K562 (cell line): ENCODE measurements around the gene FAF2. TPM values are rescaled to one million over a fixed set of nuclear protein-coding genes. Genes with fewer than 3 reads are reported as not detected.

Experiments
- BHLHE40 ChIP-seq: IDR thresholded peaks from 2 replicates; pipeline ENCODE4 v1.6.1; 2011; ENCODE audit warnings: low read length, improper control_type of control experiment
- EWSR1 ChIP-seq: fragments of 450-650 bp; IDR thresholded peaks from 2 replicates; pipeline ENCODE4 v1.6.1; 2018; ENCODE audit warnings: borderline replicate concordance, mild to moderate bottlenecking, low read depth, moderate library complexity; ENCODE audit not compliant: partially characterized antibody
- MTA1 ChIP-seq: fragments of 450-650 bp; IDR thresholded peaks from 2 replicates; pipeline ENCODE4 v1.6.1; 2017; ENCODE audit warnings: borderline replicate concordance
- MTA2 ChIP-seq: fragments of 450-650 bp; IDR thresholded peaks from 2 replicates; pipeline ENCODE4 v1.6.1; 2016; ENCODE audit warnings: low read depth
- NCOA1 ChIP-seq: fragments of 450-650 bp; IDR thresholded peaks from 2 replicates; pipeline ENCODE4 v1.6.1; 2016; ENCODE audit warnings: low read depth
- NFATC3 ChIP-seq: fragments of 450-650 bp; IDR thresholded peaks from 2 replicates; pipeline ENCODE4 v1.6.1; 2017; ENCODE audit warnings: mild to moderate bottlenecking
- SNRNP70 ChIP-seq: fragments of 200-400 bp; formaldehyde crosslinking; optimal IDR thresholded peaks from 2 replicates; pipeline ENCODE3; 2017; ENCODE audit warnings: low read depth, low read length
- polyA plus RNA-seq, 8 experiments: library from polyadenylated mRNA; depleted of rRNA in 4 of 8; stranded (reverse) in 5 of 8; unstranded in 3 of 8; fragments of >200 nt; fragmentation: Nextera tagmentation in 2 of 8; fragmentation: Illumina TruSeq in 1 of 8; extraction: Ambion mirVana in 2 of 8; extraction: Trizol in 1 of 8; gene quantifications; 2 replicates each; pipeline versions ENCODE4 v1.2.1 to v1.2.3, GENCODE V29; 2011 to 2014; ENCODE audit warnings: inconsistent platforms in 1 of 8, missing spikeins in 1 of 8
- total RNA-seq, 7 experiments: library from RNA; depleted of rRNA in 6 of 7; stranded (reverse); fragments of >200 nt in 6 of 7; fragmentation: Illumina TruSeq in 2 of 7; extraction: Trizol in 2 of 7; gene quantifications; 2 replicates each; pipeline versions ENCODE4 v1.2.1 to v1.2.3, GENCODE V29; 2011 to 2021; ENCODE audit warnings: low replicate concordance in 1 of 7
- TF ChIP-seq, protein P1 (sequence below): fragments of 450-650 bp; IDR thresholded peaks from 2 replicates; pipeline ENCODE4 v1.6.1; 2016; ENCODE audit warnings: mild to moderate bottlenecking
- TF ChIP-seq, protein P2 (sequence below): fragments of 200-800 bp; sonication (Bioruptor generic); IDR thresholded peaks from 2 replicates; pipeline ENCODE4 v1.6.1; 2016; ENCODE audit warnings: missing genetic modification characterization, missing compliant biosample characterization
- TF ChIP-seq, protein P3 (sequence below): fragments of 250-450 bp; sonication (Bioruptor Pico); IDR thresholded peaks from 2 replicates; pipeline ENCODE4 v1.4.0; 2020; ENCODE audit warnings: mild to moderate bottlenecking, moderate library complexity
- TF ChIP-seq, protein P4 (sequence below), 2 experiments: fragments of 450-650 bp in 1 of 2; IDR thresholded peaks; 2 replicates each; pipeline ENCODE4 v1.6.1; 2011 to 2017; ENCODE audit warnings: low read depth in 2 of 2, antibody characterized with exemption in 1 of 2, borderline replicate concordance in 1 of 2, low read length in 1 of 2, mild to moderate bottlenecking in 1 of 2, mixed read lengths in 1 of 2; ENCODE audit not compliant: control insufficient read depth in 1 of 2

FAF2 gene
- total and polyA plus RNA-seq, 9 of the 15 experiments (the other 6 are each of a cell fraction or from before 2014, with no cell fraction given) = 25.0 to 44.6 (median 36.1) TPM

DNA sequence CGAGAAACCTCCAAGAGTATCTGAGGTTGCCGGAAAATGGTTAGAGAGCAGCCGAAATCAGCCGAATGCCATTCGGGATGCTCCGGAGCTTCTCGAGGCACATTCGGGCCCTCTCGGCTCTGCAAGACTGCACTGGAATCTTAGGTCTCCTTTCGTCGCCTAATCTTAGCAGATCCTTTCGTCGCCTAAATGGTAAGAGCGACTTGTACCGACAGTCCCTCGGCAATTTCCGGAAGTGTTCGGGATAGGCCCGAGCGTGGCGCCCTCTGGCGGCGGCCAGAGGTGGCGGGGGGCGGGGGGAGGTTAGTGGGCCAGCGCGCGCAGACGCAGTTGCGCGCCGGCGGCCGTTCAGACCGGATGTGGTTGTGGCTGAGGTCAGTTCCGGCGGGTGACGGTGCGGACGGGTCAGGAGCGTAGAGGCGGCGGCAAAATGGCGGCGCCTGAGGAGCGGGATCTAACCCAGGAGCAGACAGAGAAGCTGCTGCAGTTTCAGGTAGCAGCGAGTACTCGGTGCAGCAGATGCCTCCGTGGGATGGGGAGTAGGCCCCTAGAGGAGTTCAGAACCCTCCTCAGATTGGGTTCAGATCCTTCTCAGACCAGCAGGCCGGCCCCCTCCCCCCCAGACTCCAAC, at the start of gene FAF2 (continued):
- TF ChIP-seq, protein P1, sequence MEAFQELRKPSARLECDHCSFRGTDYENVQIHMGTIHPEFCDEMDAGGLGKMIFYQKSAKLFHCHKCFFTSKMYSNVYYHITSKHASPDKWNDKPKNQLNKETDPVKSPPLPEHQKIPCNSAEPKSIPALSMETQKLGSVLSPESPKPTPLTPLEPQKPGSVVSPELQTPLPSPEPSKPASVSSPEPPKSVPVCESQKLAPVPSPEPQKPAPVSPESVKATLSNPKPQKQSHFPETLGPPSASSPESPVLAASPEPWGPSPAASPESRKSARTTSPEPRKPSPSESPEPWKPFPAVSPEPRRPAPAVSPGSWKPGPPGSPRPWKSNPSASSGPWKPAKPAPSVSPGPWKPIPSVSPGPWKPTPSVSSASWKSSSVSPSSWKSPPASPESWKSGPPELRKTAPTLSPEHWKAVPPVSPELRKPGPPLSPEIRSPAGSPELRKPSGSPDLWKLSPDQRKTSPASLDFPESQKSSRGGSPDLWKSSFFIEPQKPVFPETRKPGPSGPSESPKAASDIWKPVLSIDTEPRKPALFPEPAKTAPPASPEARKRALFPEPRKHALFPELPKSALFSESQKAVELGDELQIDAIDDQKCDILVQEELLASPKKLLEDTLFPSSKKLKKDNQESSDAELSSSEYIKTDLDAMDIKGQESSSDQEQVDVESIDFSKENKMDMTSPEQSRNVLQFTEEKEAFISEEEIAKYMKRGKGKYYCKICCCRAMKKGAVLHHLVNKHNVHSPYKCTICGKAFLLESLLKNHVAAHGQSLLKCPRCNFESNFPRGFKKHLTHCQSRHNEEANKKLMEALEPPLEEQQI = no peak
- no peak; the same call in 1 of the 2 replicates for TF ChIP-seq NCOA1
- TF ChIP-seq MTA2 = no peak
- no peak for TF ChIP-seq SNRNP70
- TF ChIP-seq MTA1 = no peak
- TF ChIP-seq BHLHE40 = peak; percentile 13; the same call in 1 of the 2 replicates
- TF ChIP-seq, protein P2, sequence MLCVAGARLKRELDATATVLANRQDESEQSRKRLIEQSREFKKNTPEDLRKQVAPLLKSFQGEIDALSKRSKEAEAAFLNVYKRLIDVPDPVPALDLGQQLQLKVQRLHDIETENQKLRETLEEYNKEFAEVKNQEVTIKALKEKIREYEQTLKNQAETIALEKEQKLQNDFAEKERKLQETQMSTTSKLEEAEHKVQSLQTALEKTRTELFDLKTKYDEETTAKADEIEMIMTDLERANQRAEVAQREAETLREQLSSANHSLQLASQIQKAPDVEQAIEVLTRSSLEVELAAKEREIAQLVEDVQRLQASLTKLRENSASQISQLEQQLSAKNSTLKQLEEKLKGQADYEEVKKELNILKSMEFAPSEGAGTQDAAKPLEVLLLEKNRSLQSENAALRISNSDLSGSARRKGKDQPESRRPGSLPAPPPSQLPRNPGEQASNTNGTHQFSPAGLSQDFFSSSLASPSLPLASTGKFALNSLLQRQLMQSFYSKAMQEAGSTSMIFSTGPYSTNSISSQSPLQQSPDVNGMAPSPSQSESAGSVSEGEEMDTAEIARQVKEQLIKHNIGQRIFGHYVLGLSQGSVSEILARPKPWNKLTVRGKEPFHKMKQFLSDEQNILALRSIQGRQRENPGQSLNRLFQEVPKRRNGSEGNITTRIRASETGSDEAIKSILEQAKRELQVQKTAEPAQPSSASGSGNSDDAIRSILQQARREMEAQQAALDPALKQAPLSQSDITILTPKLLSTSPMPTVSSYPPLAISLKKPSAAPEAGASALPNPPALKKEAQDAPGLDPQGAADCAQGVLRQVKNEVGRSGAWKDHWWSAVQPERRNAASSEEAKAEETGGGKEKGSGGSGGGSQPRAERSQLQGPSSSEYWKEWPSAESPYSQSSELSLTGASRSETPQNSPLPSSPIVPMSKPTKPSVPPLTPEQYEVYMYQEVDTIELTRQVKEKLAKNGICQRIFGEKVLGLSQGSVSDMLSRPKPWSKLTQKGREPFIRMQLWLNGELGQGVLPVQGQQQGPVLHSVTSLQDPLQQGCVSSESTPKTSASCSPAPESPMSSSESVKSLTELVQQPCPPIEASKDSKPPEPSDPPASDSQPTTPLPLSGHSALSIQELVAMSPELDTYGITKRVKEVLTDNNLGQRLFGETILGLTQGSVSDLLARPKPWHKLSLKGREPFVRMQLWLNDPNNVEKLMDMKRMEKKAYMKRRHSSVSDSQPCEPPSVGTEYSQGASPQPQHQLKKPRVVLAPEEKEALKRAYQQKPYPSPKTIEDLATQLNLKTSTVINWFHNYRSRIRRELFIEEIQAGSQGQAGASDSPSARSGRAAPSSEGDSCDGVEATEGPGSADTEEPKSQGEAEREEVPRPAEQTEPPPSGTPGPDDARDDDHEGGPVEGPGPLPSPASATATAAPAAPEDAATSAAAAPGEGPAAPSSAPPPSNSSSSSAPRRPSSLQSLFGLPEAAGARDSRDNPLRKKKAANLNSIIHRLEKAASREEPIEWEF (CRISPR knock-in tag) = no peak
- TF ChIP-seq, protein P3, sequence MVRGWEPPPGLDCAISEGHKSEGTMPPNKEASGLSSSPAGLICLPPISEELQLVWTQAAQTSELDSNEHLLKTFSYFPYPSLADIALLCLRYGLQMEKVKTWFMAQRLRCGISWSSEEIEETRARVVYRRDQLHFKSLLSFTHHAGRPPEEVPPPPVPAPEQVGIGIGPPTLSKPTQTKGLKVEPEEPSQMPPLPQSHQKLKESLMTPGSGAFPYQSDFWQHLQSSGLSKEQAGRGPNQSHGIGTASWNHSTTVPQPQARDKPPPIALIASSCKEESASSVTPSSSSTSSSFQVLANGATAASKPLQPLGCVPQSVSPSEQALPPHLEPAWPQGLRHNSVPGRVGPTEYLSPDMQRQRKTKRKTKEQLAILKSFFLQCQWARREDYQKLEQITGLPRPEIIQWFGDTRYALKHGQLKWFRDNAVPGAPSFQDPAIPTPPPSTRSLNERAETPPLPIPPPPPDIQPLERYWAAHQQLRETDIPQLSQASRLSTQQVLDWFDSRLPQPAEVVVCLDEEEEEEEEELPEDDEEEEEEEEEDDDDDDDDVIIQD (CRISPR knock-in tag) = no peak
- TF ChIP-seq, protein P4, sequence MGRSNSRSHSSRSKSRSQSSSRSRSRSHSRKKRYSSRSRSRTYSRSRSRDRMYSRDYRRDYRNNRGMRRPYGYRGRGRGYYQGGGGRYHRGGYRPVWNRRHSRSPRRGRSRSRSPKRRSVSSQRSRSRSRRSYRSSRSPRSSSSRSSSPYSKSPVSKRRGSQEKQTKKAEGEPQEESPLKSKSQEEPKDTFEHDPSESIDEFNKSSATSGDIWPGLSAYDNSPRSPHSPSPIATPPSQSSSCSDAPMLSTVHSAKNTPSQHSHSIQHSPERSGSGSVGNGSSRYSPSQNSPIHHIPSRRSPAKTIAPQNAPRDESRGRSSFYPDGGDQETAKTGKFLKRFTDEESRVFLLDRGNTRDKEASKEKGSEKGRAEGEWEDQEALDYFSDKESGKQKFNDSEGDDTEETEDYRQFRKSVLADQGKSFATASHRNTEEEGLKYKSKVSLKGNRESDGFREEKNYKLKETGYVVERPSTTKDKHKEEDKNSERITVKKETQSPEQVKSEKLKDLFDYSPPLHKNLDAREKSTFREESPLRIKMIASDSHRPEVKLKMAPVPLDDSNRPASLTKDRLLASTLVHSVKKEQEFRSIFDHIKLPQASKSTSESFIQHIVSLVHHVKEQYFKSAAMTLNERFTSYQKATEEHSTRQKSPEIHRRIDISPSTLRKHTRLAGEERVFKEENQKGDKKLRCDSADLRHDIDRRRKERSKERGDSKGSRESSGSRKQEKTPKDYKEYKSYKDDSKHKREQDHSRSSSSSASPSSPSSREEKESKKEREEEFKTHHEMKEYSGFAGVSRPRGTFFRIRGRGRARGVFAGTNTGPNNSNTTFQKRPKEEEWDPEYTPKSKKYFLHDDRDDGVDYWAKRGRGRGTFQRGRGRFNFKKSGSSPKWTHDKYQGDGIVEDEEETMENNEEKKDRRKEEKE (IDR thresholded peaks at IDR 0.05; ENCODE audit: borderline replicate concordance in 1 of 2, control insufficient read depth in 1 of 2, low read depth in 2 of 2, low read length in 1 of 2) = no peak
- no peak for TF ChIP-seq NFATC3
- no peak for TF ChIP-seq EWSR1
